ENCODE measurements around the gene LRRC7. TPM values are rescaled to one million over a fixed set of nuclear protein-coding genes. Genes with fewer than 3 reads are reported as not detected.

Gene LRRC7
- polyA plus RNA-seq, 1 of the 3 experiments (the other 2 are of a cell fraction), result 0.02 TPM

DNA sequence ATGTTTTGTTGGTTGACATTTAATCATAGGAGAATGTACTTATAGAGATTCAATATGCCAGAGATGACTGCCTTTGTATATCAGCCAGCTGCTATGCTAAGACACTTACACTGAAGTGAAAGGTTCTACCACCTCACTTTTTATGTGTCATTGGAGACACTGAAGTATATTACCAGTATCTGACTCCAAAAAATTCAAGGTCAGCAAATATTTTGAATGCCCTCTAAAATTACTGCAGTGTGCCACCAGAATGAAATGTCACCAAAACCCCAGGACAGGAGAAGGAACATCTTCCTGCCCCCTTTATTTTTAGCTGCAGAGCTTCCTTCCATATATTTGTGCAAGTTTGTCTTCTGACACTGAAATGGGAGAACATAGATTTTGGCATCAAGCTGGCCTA is 496.1 kb downstream of the LRRC7 start:
- Histone ChIP-seq H3K27me3 (ENCODE audit: insufficient read depth) (no peaks in the 10 kb centered on the region), H3K4me3 (ENCODE audit: low read depth in 2 of 2, low read length in 1 of 2) (no peak overlapping the region), H3K27ac (ENCODE audit: low read depth in 2 of 2, low read length in 1 of 2) (no peak overlapping the region), H3K9ac (no peak overlapping the region), H3K79me2 (ENCODE audit: insufficient read depth) (no peaks in the 10 kb centered on the region), H3K4me1 (ENCODE audit: control insufficient read depth in 1 of 2, insufficient read depth in 2 of 2, low read depth in 1 of 2, low read length in 1 of 2) (no peaks in the 10 kb centered on the region), H3K36me3 (replicated peaks in 1 of 2; ENCODE audit: control insufficient read depth in 1 of 2, insufficient read depth in 2 of 2, low read length in 1 of 2) (no peaks in the 10 kb centered on the region), H3F3A (replicated peaks; ENCODE audit: insufficient read depth) (no peaks in the 10 kb centered on the region), H4K20me1 (ENCODE audit: insufficient read depth) (no peaks in the 10 kb centered on the region), H3K9me3 (no peaks in the 10 kb centered on the region), H2AFZ (ENCODE audit: low read depth) (no peak overlapping the region), H3K4me2 (no peak overlapping the region), H3K9me2 (no peaks in the 10 kb centered on the region)
- no peak for DNase-seq
- CTCF ChIA-PET, result interaction anchor here (0.6 kb wide), 1 partner anchor 54 kb away, joined by 3 read pairs; no protein-coding TSS in a partner anchor
- POLR2A ChIA-PET, result no interaction called here
- no peak for TF ChIP-seq NFIC (IDR thresholded peaks at IDR 0.05; ENCODE audit: borderline replicate concordance)
- TF ChIP-seq YY1 (IDR thresholded peaks at IDR 0.05; ENCODE audit: low read depth), result no peak
- no peak for TF ChIP-seq JUND (IDR thresholded peaks at IDR 0.05)
- TF ChIP-seq RXRA (IDR thresholded peaks at IDR 0.05; ENCODE audit: borderline replicate concordance, low read depth), result no peak
- TF ChIP-seq, protein P1, sequence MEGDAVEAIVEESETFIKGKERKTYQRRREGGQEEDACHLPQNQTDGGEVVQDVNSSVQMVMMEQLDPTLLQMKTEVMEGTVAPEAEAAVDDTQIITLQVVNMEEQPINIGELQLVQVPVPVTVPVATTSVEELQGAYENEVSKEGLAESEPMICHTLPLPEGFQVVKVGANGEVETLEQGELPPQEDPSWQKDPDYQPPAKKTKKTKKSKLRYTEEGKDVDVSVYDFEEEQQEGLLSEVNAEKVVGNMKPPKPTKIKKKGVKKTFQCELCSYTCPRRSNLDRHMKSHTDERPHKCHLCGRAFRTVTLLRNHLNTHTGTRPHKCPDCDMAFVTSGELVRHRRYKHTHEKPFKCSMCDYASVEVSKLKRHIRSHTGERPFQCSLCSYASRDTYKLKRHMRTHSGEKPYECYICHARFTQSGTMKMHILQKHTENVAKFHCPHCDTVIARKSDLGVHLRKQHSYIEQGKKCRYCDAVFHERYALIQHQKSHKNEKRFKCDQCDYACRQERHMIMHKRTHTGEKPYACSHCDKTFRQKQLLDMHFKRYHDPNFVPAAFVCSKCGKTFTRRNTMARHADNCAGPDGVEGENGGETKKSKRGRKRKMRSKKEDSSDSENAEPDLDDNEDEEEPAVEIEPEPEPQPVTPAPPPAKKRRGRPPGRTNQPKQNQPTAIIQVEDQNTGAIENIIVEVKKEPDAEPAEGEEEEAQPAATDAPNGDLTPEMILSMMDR (IDR thresholded peaks at IDR 0.05), result no peak
- TF ChIP-seq SMC3 (IDR thresholded peaks at IDR 0.05; ENCODE audit: low read depth, low read length), result no peak
- no peak for TF ChIP-seq TEAD4 (IDR thresholded peaks at IDR 0.05; ENCODE audit: borderline replicate concordance, insufficient read depth)
- TF ChIP-seq, protein P2, sequence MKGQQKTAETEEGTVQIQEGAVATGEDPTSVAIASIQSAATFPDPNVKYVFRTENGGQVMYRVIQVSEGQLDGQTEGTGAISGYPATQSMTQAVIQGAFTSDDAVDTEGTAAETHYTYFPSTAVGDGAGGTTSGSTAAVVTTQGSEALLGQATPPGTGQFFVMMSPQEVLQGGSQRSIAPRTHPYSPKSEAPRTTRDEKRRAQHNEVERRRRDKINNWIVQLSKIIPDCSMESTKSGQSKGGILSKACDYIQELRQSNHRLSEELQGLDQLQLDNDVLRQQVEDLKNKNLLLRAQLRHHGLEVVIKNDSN (IDR thresholded peaks at IDR 0.05; ENCODE audit: borderline replicate concordance, low read depth), result no peak
- no peak for TF ChIP-seq GABPA (IDR thresholded peaks at IDR 0.05; ENCODE audit: low read depth)
- no peak for TF ChIP-seq MEF2A (IDR thresholded peaks at IDR 0.05; ENCODE audit: borderline replicate concordance, low read depth)
- TF ChIP-seq RCOR1 (IDR thresholded peaks at IDR 0.05; ENCODE audit: low read length), result no peak
- TF ChIP-seq, protein P3, sequence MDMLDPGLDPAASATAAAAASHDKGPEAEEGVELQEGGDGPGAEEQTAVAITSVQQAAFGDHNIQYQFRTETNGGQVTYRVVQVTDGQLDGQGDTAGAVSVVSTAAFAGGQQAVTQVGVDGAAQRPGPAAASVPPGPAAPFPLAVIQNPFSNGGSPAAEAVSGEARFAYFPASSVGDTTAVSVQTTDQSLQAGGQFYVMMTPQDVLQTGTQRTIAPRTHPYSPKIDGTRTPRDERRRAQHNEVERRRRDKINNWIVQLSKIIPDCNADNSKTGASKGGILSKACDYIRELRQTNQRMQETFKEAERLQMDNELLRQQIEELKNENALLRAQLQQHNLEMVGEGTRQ (IDR thresholded peaks at IDR 0.05; ENCODE audit: borderline replicate concordance, low read depth, low read length), result no peak

DNA sequence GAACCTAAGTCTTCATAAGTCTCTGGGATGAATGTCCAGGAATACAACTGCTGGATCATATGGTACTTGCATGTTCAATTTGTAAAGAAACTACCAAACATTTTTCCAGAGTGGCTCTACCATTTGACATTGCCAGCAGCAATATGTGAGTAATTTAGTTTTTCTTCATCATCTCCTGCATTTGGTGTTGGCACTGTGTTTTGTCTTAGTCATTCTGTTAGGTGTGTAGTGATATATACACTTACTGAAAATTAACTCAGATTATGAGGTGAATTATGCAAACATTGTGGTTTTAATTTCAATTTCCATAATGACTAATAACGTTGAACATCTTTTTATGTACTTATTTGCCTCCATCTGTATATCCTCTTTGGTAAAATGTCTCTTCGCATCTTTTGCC is 499.0 kb downstream of the LRRC7 start:
- no peak overlapping the region for H2AFZ ChIP-seq (ENCODE audit: low read depth)
- no peaks in the 10 kb centered on the region for H3K4me1 ChIP-seq (ENCODE audit: control insufficient read depth in 1 of 2, insufficient read depth in 2 of 2, low read depth in 1 of 2, low read length in 1 of 2)
- 53% methylated on average over 2 of the region's 2 CpGs for WGBS (ENCODE audit: low lambda C conversion rate)
- no peak overlapping the region for H3K4me2 ChIP-seq
- H3K36me3 ChIP-seq (replicated peaks in 1 of 2; ENCODE audit: control insufficient read depth in 1 of 2, insufficient read depth in 2 of 2, low read length in 1 of 2), result no peaks in the 10 kb centered on the region
- DNase-seq, result no peak
- no peaks in the 10 kb centered on the region for H3K9me2 ChIP-seq
- POLR2A ChIA-PET, result no interaction called here
- no peaks in the 10 kb centered on the region for H4K20me1 ChIP-seq (ENCODE audit: insufficient read depth)
- no peak overlapping the region for H3K9ac ChIP-seq
- TF ChIP-seq, protein P4, sequence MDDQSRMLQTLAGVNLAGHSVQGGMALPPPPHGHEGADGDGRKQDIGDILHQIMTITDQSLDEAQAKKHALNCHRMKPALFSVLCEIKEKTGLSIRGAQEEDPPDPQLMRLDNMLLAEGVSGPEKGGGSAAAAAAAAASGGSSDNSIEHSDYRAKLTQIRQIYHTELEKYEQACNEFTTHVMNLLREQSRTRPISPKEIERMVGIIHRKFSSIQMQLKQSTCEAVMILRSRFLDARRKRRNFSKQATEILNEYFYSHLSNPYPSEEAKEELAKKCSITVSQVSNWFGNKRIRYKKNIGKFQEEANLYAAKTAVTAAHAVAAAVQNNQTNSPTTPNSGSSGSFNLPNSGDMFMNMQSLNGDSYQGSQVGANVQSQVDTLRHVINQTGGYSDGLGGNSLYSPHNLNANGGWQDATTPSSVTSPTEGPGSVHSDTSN (IDR thresholded peaks at IDR 0.05), result no peak
- TF ChIP-seq SMC3 (IDR thresholded peaks at IDR 0.05; ENCODE audit: low read depth, low read length) (no peak), YY1 (IDR thresholded peaks at IDR 0.05; ENCODE audit: low read depth) (no peak), EP300 (IDR thresholded peaks at IDR 0.05; ENCODE audit: borderline replicate concordance in 1 of 2, low read depth in 1 of 2, low read length in 1 of 2) (no peak), NRF1 (IDR thresholded peaks at IDR 0.05; ENCODE audit: low read depth, low read length) (no peak)
- TF ChIP-seq, protein P5, sequence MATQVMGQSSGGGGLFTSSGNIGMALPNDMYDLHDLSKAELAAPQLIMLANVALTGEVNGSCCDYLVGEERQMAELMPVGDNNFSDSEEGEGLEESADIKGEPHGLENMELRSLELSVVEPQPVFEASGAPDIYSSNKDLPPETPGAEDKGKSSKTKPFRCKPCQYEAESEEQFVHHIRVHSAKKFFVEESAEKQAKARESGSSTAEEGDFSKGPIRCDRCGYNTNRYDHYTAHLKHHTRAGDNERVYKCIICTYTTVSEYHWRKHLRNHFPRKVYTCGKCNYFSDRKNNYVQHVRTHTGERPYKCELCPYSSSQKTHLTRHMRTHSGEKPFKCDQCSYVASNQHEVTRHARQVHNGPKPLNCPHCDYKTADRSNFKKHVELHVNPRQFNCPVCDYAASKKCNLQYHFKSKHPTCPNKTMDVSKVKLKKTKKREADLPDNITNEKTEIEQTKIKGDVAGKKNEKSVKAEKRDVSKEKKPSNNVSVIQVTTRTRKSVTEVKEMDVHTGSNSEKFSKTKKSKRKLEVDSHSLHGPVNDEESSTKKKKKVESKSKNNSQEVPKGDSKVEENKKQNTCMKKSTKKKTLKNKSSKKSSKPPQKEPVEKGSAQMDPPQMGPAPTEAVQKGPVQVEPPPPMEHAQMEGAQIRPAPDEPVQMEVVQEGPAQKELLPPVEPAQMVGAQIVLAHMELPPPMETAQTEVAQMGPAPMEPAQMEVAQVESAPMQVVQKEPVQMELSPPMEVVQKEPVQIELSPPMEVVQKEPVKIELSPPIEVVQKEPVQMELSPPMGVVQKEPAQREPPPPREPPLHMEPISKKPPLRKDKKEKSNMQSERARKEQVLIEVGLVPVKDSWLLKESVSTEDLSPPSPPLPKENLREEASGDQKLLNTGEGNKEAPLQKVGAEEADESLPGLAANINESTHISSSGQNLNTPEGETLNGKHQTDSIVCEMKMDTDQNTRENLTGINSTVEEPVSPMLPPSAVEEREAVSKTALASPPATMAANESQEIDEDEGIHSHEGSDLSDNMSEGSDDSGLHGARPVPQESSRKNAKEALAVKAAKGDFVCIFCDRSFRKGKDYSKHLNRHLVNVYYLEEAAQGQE (IDR thresholded peaks at IDR 0.05; ENCODE audit: low read depth, low read length), result no peak
- no peak overlapping the region for H3K27ac ChIP-seq (ENCODE audit: low read depth in 2 of 2, low read length in 1 of 2)
- H3K9me3 ChIP-seq, result no peaks in the 10 kb centered on the region
- no peaks in the 10 kb centered on the region for H3F3A ChIP-seq (replicated peaks; ENCODE audit: insufficient read depth)
- CTCF ChIA-PET, result interaction anchor here (1.1 kb wide), 1 partner anchor 221 kb away, joined by 3 read pairs; no protein-coding TSS in a partner anchor
- H3K27me3 ChIP-seq (ENCODE audit: insufficient read depth), result no peaks in the 10 kb centered on the region
- H3K4me3 ChIP-seq (ENCODE audit: low read depth in 2 of 2, low read length in 1 of 2), result no peak overlapping the region
- no peaks in the 10 kb centered on the region for H3K79me2 ChIP-seq (ENCODE audit: insufficient read depth)

Measured in SK-N-SH (cell line).